Gastroesophageal sphincter (tissue), 4 donors: ENCODE data around the gene RPL10. TPM values are rescaled to one million over a fixed set of nuclear protein-coding genes. Genes with fewer than 3 reads are reported as not detected.

Experiments used
- ATAC-seq: fragments of 150-250 bp; one replicate; pipeline ENCODE4 v1.9.1; 2016; ENCODE audit warnings: mild to moderate bottlenecking, moderate library complexity
- H3K27ac ChIP-seq, 4 donors: fragments of 200-600 bp; sonication (generic) in 3 of 4; 1 replicate in 3 of 4; 2 replicates in 1 of 4; pipeline ENCODE4 v1.5.1; 2016 to 2019
- H3K27me3 ChIP-seq: fragments of 200-600 bp; sonication (generic); one replicate; pipeline ENCODE4 v1.5.1; 2019
- H3K36me3 ChIP-seq, 2 donors: fragments of 200-600 bp; sonication (generic); one replicate each; pipeline ENCODE4 v1.5.1; 2019; ENCODE audit warnings: control low read depth in 1 of 2
- H3K4me1 ChIP-seq, 3 donors: fragments of 200-600 bp; sonication (generic); 1 replicate in 2 of 3; 2 replicates in 1 of 3; pipeline ENCODE4 v1.5.1; 2016 to 2019; ENCODE audit warnings: control low read depth in 2 of 3
- H3K4me3 ChIP-seq, 2 donors: fragments of 200-600 bp; sonication (generic); one replicate each; pipeline ENCODE4 v1.5.1; 2019; ENCODE audit warnings: mild to moderate bottlenecking in 1 of 2, moderate library complexity in 1 of 2
- H3K9me3 ChIP-seq, 3 donors: fragments of 200-600 bp; sonication (generic); one replicate each; pipeline ENCODE4 v1.5.1; 2017 to 2019; ENCODE audit warnings: control low read depth in 2 of 3
- CTCF ChIP-seq, 4 experiments: fragments of 200-600 bp in 2 of 4; fragments of 450-650 bp in 2 of 4; sonication (generic) in 1 of 4; IDR thresholded peaks; one replicate each; pipeline ENCODE4 v1.5.1; 2017 to 2019; ENCODE audit warnings: antibody characterized with exemption in 4 of 4, mild to moderate bottlenecking in 2 of 4, moderate library complexity in 2 of 4
- EP300 ChIP-seq: sonication (generic); formaldehyde crosslinking; IDR thresholded peaks from one replicate; pipeline ENCODE4 v1.6.1; 2017; ENCODE audit warnings: antibody characterized with exemption, mild to moderate bottlenecking
- POLR2A ChIP-seq, 2 donors: fragments of 450-650 bp; IDR thresholded peaks; one replicate each; pipeline ENCODE4 v1.6.1; 2017; ENCODE audit warnings: antibody characterized with exemption in 2 of 2, mild to moderate bottlenecking in 2 of 2, moderate library complexity in 1 of 2
- POLR2AphosphoS5 ChIP-seq: sonication (generic); formaldehyde crosslinking; IDR thresholded peaks from one replicate; pipeline ENCODE4 v1.6.1; 2017; ENCODE audit warnings: antibody characterized with exemption
- WGBS, 2 donors: methylation state at CpG; one replicate each; pipeline ENCODE4 v1.1.5; 2018; ENCODE audit warnings: low coverage in 1 of 2; 5-methylcytosine and 5-hydroxymethylcytosine counted together
- total RNA-seq, 4 donors: library from RNA; depleted of rRNA; stranded (reverse); fragments of >200 nt; gene quantifications; one replicate each; pipeline ENCODE4 v1.1.0, GENCODE V29; 2016

The RPL10 gene
- total RNA-seq, 4 donors from 2014 or later: 3,970 to 7,427 (median 5,392) TPM

DNA sequence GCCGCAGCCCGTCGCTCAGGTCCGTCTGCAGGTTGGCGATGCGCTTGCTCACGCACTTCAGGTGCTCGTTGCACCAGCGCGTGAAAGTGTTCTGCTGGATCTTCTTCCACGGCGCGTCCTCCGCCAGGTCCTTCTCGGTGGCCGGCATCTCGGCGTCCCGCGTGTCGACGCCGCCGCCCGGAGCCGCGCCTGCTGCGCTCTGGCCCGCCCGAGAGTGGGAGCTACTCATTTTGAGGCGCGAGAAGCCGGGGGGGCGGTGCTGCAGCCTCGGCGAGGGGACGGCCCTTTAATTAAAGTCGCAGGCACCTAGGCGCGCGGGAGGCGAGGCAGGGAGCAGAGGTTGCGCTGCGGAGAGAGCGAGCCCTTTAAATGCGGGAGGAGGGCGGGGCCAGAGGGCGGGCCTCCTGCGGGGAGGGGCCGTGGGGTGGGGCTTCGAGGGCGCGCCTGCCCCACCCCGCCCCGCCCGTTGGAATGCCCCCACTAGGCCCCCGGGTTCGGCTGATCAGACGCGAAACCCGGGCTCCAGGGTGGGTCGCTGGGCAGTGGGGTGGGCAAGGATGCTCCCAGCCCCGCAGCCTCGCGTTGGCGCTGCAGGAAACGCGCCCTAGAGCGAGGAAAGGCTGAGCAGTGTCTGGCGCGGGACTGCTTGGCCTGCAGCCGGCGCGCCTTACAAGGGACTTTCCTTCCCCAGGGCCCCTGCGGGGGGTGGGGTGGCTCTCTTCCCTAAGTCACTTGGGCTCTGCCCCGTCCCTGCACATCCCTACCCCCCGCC is 27.0 kb upstream of the RPL10 start:
- peak overlapping the region; percentile 63 to 74 for H3K4me3 ChIP-seq
- peak overlapping the region; percentile 94 to 99 (median 96) for H3K27ac ChIP-seq
- H3K4me1 ChIP-seq: peaks cover 0 to 55% (median 13%) of the 10 kb centered on the region in 3 donors
- H3K36me3 ChIP-seq: peaks cover 0 to 31% of the 10 kb centered on the region in 2 donors
- H3K9me3 ChIP-seq: no peaks in the 10 kb centered on the region
- no peaks in the 10 kb centered on the region for H3K27me3 ChIP-seq
- TF ChIP-seq EP300 (no peak), POLR2A (IDR thresholded peaks at IDR 0.05) (peak; percentile 97), CTCF (IDR thresholded peaks at IDR 0.05) (no peak), POLR2AphosphoS5 (peak; percentile 94)
- 0% methylated on average over 2 of the region's 77 CpGs; no CpG with 5 or more reads in 1 of the 2 donors for WGBS, 2 donors
- peak; percentile 54 for ATAC-seq

DNA sequence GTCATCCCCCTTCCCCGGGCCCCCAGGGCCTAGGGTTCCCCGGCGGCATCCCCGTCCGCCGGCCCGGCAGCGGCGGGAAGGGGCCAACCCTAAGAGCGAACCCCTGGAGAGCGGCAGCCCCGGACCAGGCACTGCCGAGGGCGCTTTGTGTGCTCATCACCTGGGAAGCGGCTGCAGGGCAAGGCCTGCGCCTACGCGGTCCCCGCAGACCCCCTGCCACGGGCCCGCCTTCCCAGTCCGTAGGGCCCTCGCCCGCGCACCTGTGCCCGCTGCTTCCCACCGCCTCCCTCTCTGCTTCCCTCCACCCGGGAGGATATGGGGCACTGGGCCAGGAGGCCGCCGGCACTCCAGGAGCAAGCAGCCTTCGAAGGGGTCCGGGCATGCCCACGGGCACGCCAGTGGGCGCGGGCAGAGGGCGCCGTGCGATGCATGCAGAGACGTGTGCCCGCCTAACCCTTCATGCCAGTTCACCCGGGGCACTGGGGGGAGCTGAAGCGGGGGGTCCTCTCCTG is 26.3 kb upstream of the RPL10 start:
- peak overlapping the region; percentile 63 to 74 for H3K4me3 ChIP-seq
- no peaks in the 10 kb centered on the region for H3K9me3 ChIP-seq
- peaks cover 0 to 24% of the 10 kb centered on the region in 2 donors for H3K36me3 ChIP-seq
- no peaks in the 10 kb centered on the region for H3K27me3 ChIP-seq
- no peak for ATAC-seq
- WGBS, 2 donors: no CpG with 5 or more reads among the region's 43 CpGs
- H3K4me1 ChIP-seq: peaks cover 0 to 54% (median 13%) of the 10 kb centered on the region in 3 donors
- H3K27ac ChIP-seq: peak overlapping the region; percentile 94 to 99 (median 96)
- TF ChIP-seq EP300 (no peak), POLR2AphosphoS5 (peak; percentile 49)

DNA sequence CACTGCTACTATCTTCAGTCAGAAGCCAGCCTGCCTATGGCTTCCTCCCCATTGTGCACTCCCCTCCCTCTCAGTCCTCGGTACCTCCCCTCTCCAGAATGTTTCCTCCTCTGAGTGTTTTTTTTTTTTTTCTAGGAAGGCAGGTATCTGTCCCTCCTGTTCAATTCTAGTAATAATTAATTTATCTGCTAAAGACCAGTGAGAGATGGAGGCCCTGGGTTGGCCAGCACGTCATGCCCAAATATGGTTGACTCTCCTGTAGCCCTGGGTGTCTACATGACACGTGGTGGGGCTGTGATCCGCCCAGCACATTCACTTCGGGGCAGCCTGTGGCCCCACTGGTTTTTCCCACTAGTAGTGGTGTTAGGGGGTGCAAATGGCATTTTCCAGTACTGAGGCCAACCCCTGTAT is 25.6 kb upstream of the RPL10 start:
- 0 to 27% methylated on average over 1 to 3 of the region's 5 CpGs for WGBS, 2 donors
- H3K27me3 ChIP-seq: no peaks in the 10 kb centered on the region
- peak overlapping the region; percentile 63 to 74 for H3K4me3 ChIP-seq
- no peaks in the 10 kb centered on the region for H3K9me3 ChIP-seq
- H3K4me1 ChIP-seq: peaks cover 0 to 54% (median 11%) of the 10 kb centered on the region in 3 donors
- TF ChIP-seq POLR2A (IDR thresholded peaks at IDR 0.05) (no peak), POLR2AphosphoS5 (peak; percentile 58)
- no peak for ATAC-seq
- peak overlapping the region; percentile 94 to 99 (median 96) for H3K27ac ChIP-seq
- H3K36me3 ChIP-seq: peaks cover 0 to 17% of the 10 kb centered on the region in 2 donors

- no peaks in the 10 kb centered on the region for H3K27me3 ChIP-seq
- peak overlapping the region; percentile 63 to 74 for H3K4me3 ChIP-seq
- H3K9me3 ChIP-seq: no peaks in the 10 kb centered on the region
- 0 to 14% methylated on average over 1 to 3 of the region's 23 CpGs for WGBS, 2 donors
- H3K27ac ChIP-seq: peak overlapping the region; percentile 94 to 99 (median 96)
- H3K4me1 ChIP-seq: peaks cover 0 to 48% (median 2%) of the 10 kb centered on the region in 3 donors
- ATAC-seq: no peak
- TF ChIP-seq POLR2AphosphoS5 (peak; percentile 73), POLR2A (IDR thresholded peaks at IDR 0.05) (peak in 1 of 2 donors; percentile 43), EP300 (no peak), CTCF (IDR thresholded peaks at IDR 0.05) (peak in 2 of 4 experiments; percentile 21 to 58)
- H3K36me3 ChIP-seq: peaks cover 0 to 12% of the 10 kb centered on the region in 2 donors
These were observed 24.6 kb upstream of the RPL10 start for GRCh38 chrX:154373340-154374306.

GRCh38 chrX:154374313-154375155 is 23.6 kb upstream of the RPL10 start, which contains the start of gene FLNA:
Gene FLNA (minus strand): TSS chrX:154374634. CDS start chrX:154371245, 3,389 bp downstream.
- Histone ChIP-seq H3K27ac (peak within 1 kb of the TSS; percentile 94 to 100 (median 98)), H3K9me3 (no peaks in the 10 kb centered on the region), H3K4me1 (peaks cover 0 to 42% (median 2%) of the 10 kb centered on the region in 3 donors), H3K27me3 (no peaks in the 10 kb centered on the region), H3K4me3 (peak within 1 kb of the TSS; percentile 63 to 74), H3K36me3 (peaks cover 0 to 12% of the 10 kb centered on the region in 2 donors)
- peak; percentile 59 for TF ChIP-seq POLR2AphosphoS5
- peak in 2 of 4 experiments; percentile 3 to 19 for TF ChIP-seq CTCF (IDR thresholded peaks at IDR 0.05)
- TF ChIP-seq POLR2A (IDR thresholded peaks at IDR 0.05): peak; percentile 84 to 86
- TF ChIP-seq EP300: no peak
- WGBS, 2 donors: no CpG with 5 or more reads among the region's 95 CpGs
- ATAC-seq: peak; percentile 1
